Aorta (tissue), 5 donors: Measurements from ENCODE around the gene SPATA2L. TPM values are rescaled to one million over a fixed set of nuclear protein-coding genes. Genes with fewer than 3 reads are reported as not detected.

ENCODE experiments used
- ATAC-seq: fragments of 200-7000 bp; cut with Tn5 transposase; one replicate; pipeline ENCODE4 v1.9.1; 2022; ENCODE audit warnings: moderate library complexity; ENCODE audit not compliant: low FRiP score
- DNase-seq, 2 donors: peaks; one replicate each; pipeline ENCODE4 v3.0.0-alpha.2; 2020
- H3K27ac ChIP-seq, 2 donors: one replicate each; pipeline ENCODE4 v1.5.1; 2013; ENCODE audit warnings: low read length in 2 of 2, mild to moderate bottlenecking in 2 of 2, moderate library complexity in 2 of 2, control low read depth in 1 of 2, inconsistent platforms in 1 of 2, low read depth in 1 of 2
- H3K27me3 ChIP-seq, 2 donors: one replicate each; pipeline ENCODE4 v1.6.1; 2013; ENCODE audit warnings: control low read depth in 1 of 2, low read length in 1 of 2, mild to moderate bottlenecking in 1 of 2, moderate library complexity in 1 of 2; ENCODE audit not compliant: insufficient read depth in 2 of 2, control insufficient read depth in 1 of 2
- H3K36me3 ChIP-seq, 2 donors: one replicate each; pipeline ENCODE4 v1.6.1; 2013; ENCODE audit warnings: control low read depth in 1 of 2, low read length in 1 of 2, mild to moderate bottlenecking in 1 of 2; ENCODE audit not compliant: insufficient read depth in 2 of 2, control insufficient read depth in 1 of 2
- H3K4me1 ChIP-seq, 2 donors: one replicate each; pipeline ENCODE4 v1.6.1; 2013; ENCODE audit warnings: low read length in 2 of 2, control low read depth in 1 of 2, mild to moderate bottlenecking in 1 of 2, moderate library complexity in 1 of 2; ENCODE audit not compliant: insufficient read depth in 2 of 2, control insufficient read depth in 1 of 2
- H3K4me3 ChIP-seq, 2 donors: one replicate each; pipeline ENCODE4 v1.5.1; 2013; ENCODE audit warnings: low read length in 2 of 2, control low read depth in 1 of 2, mild to moderate bottlenecking in 1 of 2
- H3K9me3 ChIP-seq: one replicate; pipeline ENCODE4 v1.6.1; 2013; ENCODE audit warnings: mild to moderate bottlenecking, low read length; ENCODE audit not compliant: control insufficient read depth
- WGBS, 2 donors: extraction: QIAGEN DNeasy Blood & Tissue Kit; methylation state at CpG; one replicate each; pipeline ENCODE4 v1.1.7; 2013; 5-methylcytosine and 5-hydroxymethylcytosine counted together
- intact Hi-C, 2 donors: fragments of 100-400 bp; cut with DNase I; formaldehyde crosslinking; loops; one replicate each; pipeline versions ENCODE4 v1.14.2 to v1.15.0; 2022
- polyA plus RNA-seq, 2 donors: library from polyadenylated mRNA; stranded (reverse); fragments of 200-250 nt; gene quantifications; one replicate each; pipeline ENCODE4 v1.2.3, GENCODE V29; 2013
- total RNA-seq, 2 donors: library from RNA; stranded (reverse); fragmentation: NEBNext Ultra II Directional; extraction: Animal tissue kit (Norgen Biotek cat#: 25700); gene quantifications; one replicate each; pipeline ENCODE4 v1.2.1, GENCODE V29; 2021
- donor health status: healthy with polysubstance abuse.
- donor health status: Bipolar disorder and iron deficiency.
- donor health status: DM: no; HTN: no; CAD: no.
- donor health status: DM: no; HTN: no; CAD: no.
- donor health status: DM: yes; HTN: yes; CAD: no.

SPATA2L gene
- total and polyA plus RNA-seq, 4 donors = 4.9 to 13.4 (median 10.5) TPM

GRCh38 chr16:89712274-89712781 lies 10.8 kb upstream of the SPATA2L start:
- no peak for ATAC-seq
- H3K4me1 ChIP-seq = no peaks in the 10 kb centered on the region
- no peak overlapping the region for H3K4me3 ChIP-seq
- H3K27me3 ChIP-seq = no peaks in the 10 kb centered on the region
- WGBS, 2 donors = 17 to 20% methylated on average over 18 to 22 of the region's 22 CpGs
- intact Hi-C loops = no loop called here
- no peaks in the 10 kb centered on the region for H3K36me3 ChIP-seq
- H3K27ac ChIP-seq = no peak overlapping the region
- DNase-seq = peak in 1 of 2 donors; percentile 43
- no peaks in the 10 kb centered on the region for H3K9me3 ChIP-seq

GRCh38 chr16:89711601-89712273 lies 10.2 kb upstream of the SPATA2L start:
- H3K4me3 ChIP-seq = no peak overlapping the region
- 5 to 8% methylated on average over 28 to 48 of the region's 48 CpGs for WGBS, 2 donors
- DNase-seq = peak in 1 of 2 donors; percentile 52

GRCh38 chr16:89710709-89711564 lies 9.4 kb upstream of the SPATA2L start:
- Histone ChIP-seq H3K36me3 (no peaks in the 10 kb centered on the region), H3K9me3 (no peaks in the 10 kb centered on the region), H3K4me3 (no peak overlapping the region), H3K27me3 (no peaks in the 10 kb centered on the region), H3K27ac (no peak overlapping the region), H3K4me1 (no peaks in the 10 kb centered on the region)
- intact Hi-C loops = no loop called here
- 81 to 86% methylated on average over 60 to 63 of the region's 63 CpGs for WGBS, 2 donors
- ATAC-seq (no peak), DNase-seq (peak in 1 of 2 donors; percentile 42)

More at GRCh38 chr16:89711601-89712273, 10.2 kb upstream of the SPATA2L start:
- no peaks in the 10 kb centered on the region for H3K9me3 ChIP-seq
- intact Hi-C loops = no loop called here
- H3K27ac ChIP-seq = no peak overlapping the region
- no peaks in the 10 kb centered on the region for H3K27me3 ChIP-seq
- H3K36me3 ChIP-seq = no peaks in the 10 kb centered on the region
- ATAC-seq = peak; percentile 30
- H3K4me1 ChIP-seq = no peaks in the 10 kb centered on the region

- Histone ChIP-seq H3K36me3 (no peaks in the 10 kb centered on the region), H3K4me1 (no peaks in the 10 kb centered on the region), H3K27me3 (no peaks in the 10 kb centered on the region), H3K27ac (no peak overlapping the region), H3K4me3 (no peak overlapping the region), H3K9me3 (no peaks in the 10 kb centered on the region)
- DNase-seq = peak in 1 of 2 donors; percentile 24
- 90 to 91% methylated on average over 19 of the region's 19 CpGs for WGBS, 2 donors
- no peak for ATAC-seq
- intact Hi-C loops = loop anchor here in 1 of 2 donors (5.0 kb wide), 1 partner anchor 82 kb away; no protein-coding TSS in a partner anchor
These were observed 8.4 kb upstream of the SPATA2L start for GRCh38 chr16:89709716-89710432.

GRCh38 chr16:89709166-89709565 lies 7.7 kb upstream of the SPATA2L start:
- H3K9me3 ChIP-seq = no peaks in the 10 kb centered on the region
- H3K27me3 ChIP-seq = no peaks in the 10 kb centered on the region
- intact Hi-C loops = loop anchor here in 1 of 2 donors (5.0 kb wide), 1 partner anchor 83 kb away; no protein-coding TSS in a partner anchor
- H3K27ac ChIP-seq = no peak overlapping the region
- no peak overlapping the region for H3K4me3 ChIP-seq
- WGBS, 2 donors = 85 to 88% methylated on average over 10 of the region's 10 CpGs
- ATAC-seq = no peak
- H3K4me1 ChIP-seq = no peaks in the 10 kb centered on the region
- no peaks in the 10 kb centered on the region for H3K36me3 ChIP-seq
- DNase-seq = no peak

- WGBS, 2 donors = 90 to 92% methylated on average over 18 to 19 of the region's 19 CpGs
- DNase-seq (peak in 1 of 2 donors; percentile 37), ATAC-seq (no peak)
- intact Hi-C loops = loop anchor here in 1 of 2 donors (5.0 kb wide), 1 partner anchor 84 kb away; no protein-coding TSS in a partner anchor
- no peak overlapping the region for H3K4me3 ChIP-seq
- H3K27ac ChIP-seq = no peak overlapping the region
- H3K4me1 ChIP-seq = no peaks in the 10 kb centered on the region
- no peaks in the 10 kb centered on the region for H3K27me3 ChIP-seq
- H3K36me3 ChIP-seq = no peaks in the 10 kb centered on the region
- no peaks in the 10 kb centered on the region for H3K9me3 ChIP-seq
These were observed 7.0 kb upstream of the SPATA2L start for GRCh38 chr16:89708481-89708931.

GRCh38 chr16:89707695-89708094 lies 6.2 kb upstream of the SPATA2L start:
- Histone ChIP-seq H3K36me3 (no peaks in the 10 kb centered on the region), H3K4me1 (no peaks in the 10 kb centered on the region), H3K27ac (no peak overlapping the region), H3K27me3 (no peaks in the 10 kb centered on the region), H3K4me3 (no peak overlapping the region), H3K9me3 (no peaks in the 10 kb centered on the region)
- no peak for ATAC-seq
- intact Hi-C loops = loop anchor here in 1 of 2 donors (5.0 kb wide), 1 partner anchor 85 kb away; no protein-coding TSS in a partner anchor
- DNase-seq = no peak
- 88 to 90% methylated on average over 9 of the region's 9 CpGs for WGBS, 2 donors
